WTC11 (cell line): ENCODE data around the gene CCDC50. TPM values are rescaled to one million over a fixed set of nuclear protein-coding genes. Genes with fewer than 3 reads are reported as not detected.

Experiments used
- ATAC-seq: fragments of 200-7000 bp; cut with Tn5 transposase; 2 replicates; pipeline ENCODE4 v1.10.0; 2021; ENCODE audit warnings: mild to moderate bottlenecking, moderate library complexity
- CTCF ChIA-PET: fragments of 300-600 bp; sonication (Branson Sonifier 250); formaldehyde crosslinking; loops from one replicate; lab custom pipeline; 2021; ENCODE audit warnings: antibody characterized with exemption; lab: Charles Lee
- POLR2A ChIA-PET: fragments of 350-600 bp; sonication (Branson Sonifier 250); formaldehyde crosslinking; loops from one replicate; lab custom pipeline; 2021; ENCODE audit warnings: antibody characterized with exemption; lab: Charles Lee
- DNase-seq: peaks from one replicate; pipeline ENCODE4 v3.0.0; 2021; ENCODE audit warnings: low spot score
- H3K27ac Mint-ChIP-seq: 2 replicates; pipeline ENCODE4 v1.8.0; 2021; ENCODE audit warnings: mixed read lengths
- H3K27me3 Mint-ChIP-seq: 2 replicates; pipeline ENCODE4 v1.8.0; 2021; ENCODE audit warnings: low read depth, mild to moderate bottlenecking, moderate library complexity, mixed read lengths
- H3K36me3 Mint-ChIP-seq: 2 replicates; pipeline ENCODE4 v1.8.0; 2021; ENCODE audit warnings: mixed read lengths
- H3K4me1 Mint-ChIP-seq: 2 replicates; pipeline ENCODE4 v1.8.0; 2022; ENCODE audit warnings: mixed read lengths
- H3K4me3 Mint-ChIP-seq: 2 replicates; pipeline ENCODE4 v1.8.0; 2021; ENCODE audit warnings: mild to moderate bottlenecking, moderate library complexity, mixed read lengths
- H3K9me3 Mint-ChIP-seq: 2 replicates; pipeline ENCODE4 v1.8.0; 2021; ENCODE audit warnings: mixed read lengths
- CREM ChIP-seq: sonication (generic); formaldehyde crosslinking; IDR thresholded peaks from 2 replicates; pipeline ENCODE4 v1.8.1; 2022; ENCODE audit warnings: mild to moderate bottlenecking, missing genetic modification reagents, moderate library complexity
- RELA ChIP-seq: sonication (generic); formaldehyde crosslinking; IDR thresholded peaks from 2 replicates; pipeline ENCODE4 v1.8.1; 2022; ENCODE audit warnings: missing genetic modification reagents, mild to moderate bottlenecking, borderline replicate concordance
- SOX15 ChIP-seq: fragments of 250-450 bp; sonication (Bioruptor Pico); IDR thresholded peaks from 2 replicates; pipeline ENCODE4 v1.9.0; 2021; ENCODE audit warnings: mild to moderate bottlenecking
- TCF7 ChIP-seq: sonication (generic); formaldehyde crosslinking; IDR thresholded peaks from 2 replicates; pipeline ENCODE4 v1.8.0; 2022; ENCODE audit warnings: mild to moderate bottlenecking, low read depth, missing genetic modification reagents, moderate library complexity
- ZBTB21 ChIP-seq: sonication (generic); formaldehyde crosslinking; IDR thresholded peaks from 2 replicates; pipeline ENCODE4 v1.8.1; 2023; ENCODE audit warnings: mild to moderate bottlenecking, missing genetic modification reagents, borderline replicate concordance
- total RNA-seq: library from RNA; stranded (reverse); gene quantifications from 3 replicates; pipeline ENCODE4 v1.2.3, GENCODE V29; 2021
- TF ChIP-seq, protein P1 (sequence below): sonication (generic); formaldehyde crosslinking; IDR thresholded peaks from 2 replicates; pipeline ENCODE4 v1.8.0; 2022; ENCODE audit warnings: mild to moderate bottlenecking, missing genetic modification reagents
- TF ChIP-seq, protein P2 (sequence below): sonication (generic); formaldehyde crosslinking; IDR thresholded peaks from 2 replicates; pipeline ENCODE4 v1.8.1; 2023; ENCODE audit warnings: mild to moderate bottlenecking, missing genetic modification reagents, moderate library complexity
- TF ChIP-seq, protein P3 (sequence below): fragments of 200-600 bp; IDR thresholded peaks from 2 replicates; pipeline ENCODE4 v1.8.0; 2022; ENCODE audit warnings: antibody characterized with exemption
- TF ChIP-seq, protein P4 (sequence below): sonication (generic); formaldehyde crosslinking; IDR thresholded peaks from 2 replicates; pipeline ENCODE4 v1.8.1; 2022; ENCODE audit warnings: missing genetic modification reagents, borderline replicate concordance
- TF ChIP-seq, protein P5 (sequence below): sonication (generic); formaldehyde crosslinking; conservative IDR thresholded peaks from 2 replicates; pipeline ENCODE4 v1.8.1; 2022; ENCODE audit warnings: mild to moderate bottlenecking, missing genetic modification reagents
- TF ChIP-seq, protein P6 (sequence below): sonication (generic); formaldehyde crosslinking; IDR thresholded peaks from 2 replicates; pipeline ENCODE4 v1.8.0; 2023; ENCODE audit warnings: missing genetic modification reagents, mild to moderate bottlenecking, borderline replicate concordance
- TF ChIP-seq, protein P7 (sequence below): sonication (generic); formaldehyde crosslinking; IDR thresholded peaks from 2 replicates; pipeline ENCODE4 v1.8.0; 2023; ENCODE audit warnings: mild to moderate bottlenecking, missing genetic modification reagents
- TF ChIP-seq, protein P8 (sequence below): fragments of 250-450 bp; sonication (Bioruptor Pico); IDR thresholded peaks from 2 replicates; pipeline ENCODE4 v1.9.0; 2021; ENCODE audit warnings: mild to moderate bottlenecking
- TF ChIP-seq, protein P9 (sequence below): sonication (generic); formaldehyde crosslinking; IDR thresholded peaks from 2 replicates; pipeline ENCODE4 v1.8.1; 2023; ENCODE audit warnings: mild to moderate bottlenecking, moderate library complexity, missing genetic modification reagents

The CCDC50 gene
- total RNA-seq, 1 experiment from 2014 or later, result 33.1 TPM

DNA sequence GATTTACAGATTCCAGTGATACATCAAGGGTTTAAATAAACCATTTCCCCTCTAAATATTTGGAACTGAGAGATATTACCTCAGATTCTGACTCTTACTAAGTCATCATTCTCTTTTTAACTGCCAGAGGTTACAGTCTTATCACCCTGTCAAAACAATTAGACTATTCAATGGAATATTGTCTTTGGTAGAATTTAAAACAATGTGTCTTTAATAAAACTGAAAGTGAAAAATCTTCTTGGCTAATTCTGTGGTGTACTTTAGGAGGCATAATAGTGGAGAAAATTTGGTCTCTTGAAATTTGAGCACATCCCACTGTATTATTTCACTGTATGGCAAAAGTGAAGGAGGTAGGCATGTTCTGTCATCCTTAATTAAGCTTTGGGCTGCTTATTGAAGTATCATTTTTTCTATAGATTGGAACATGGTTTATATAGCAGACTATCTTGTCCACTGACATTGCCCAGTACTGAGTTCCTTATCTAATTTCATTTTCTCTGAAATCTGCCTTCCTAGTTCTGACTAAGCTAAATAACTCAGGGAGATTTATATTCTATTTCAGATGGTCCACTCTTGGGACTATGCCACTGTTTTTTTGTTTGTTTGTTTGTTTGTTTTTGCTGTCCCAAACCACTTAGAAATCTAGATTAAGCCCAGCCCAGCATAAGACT is 49.1 kb downstream of the CCDC50 start:
- Mint-ChIP-seq H3K27me3 (no peaks in the 10 kb centered on the region), H3K27ac (peak overlapping the region; percentile 38; the same call in 1 of the 2 replicates), H3K36me3 (peaks cover 19% of the 10 kb centered on the region), H3K9me3 (peaks cover 3% of the 10 kb centered on the region; the same call in 1 of the 2 replicates), H3K4me1 (peaks cover 36% of the 10 kb centered on the region), H3K4me3 (no peak overlapping the region)
- ATAC-seq (no peak), DNase-seq (no peak)
- ChIA-PET POLR2A (no interaction called here), CTCF (no interaction called here)
- TF ChIP-seq RELA (no peak), ZBTB21 (CRISPR knock-in tag) (no peak), CREM (CRISPR knock-in tag) (no peak)

DNA sequence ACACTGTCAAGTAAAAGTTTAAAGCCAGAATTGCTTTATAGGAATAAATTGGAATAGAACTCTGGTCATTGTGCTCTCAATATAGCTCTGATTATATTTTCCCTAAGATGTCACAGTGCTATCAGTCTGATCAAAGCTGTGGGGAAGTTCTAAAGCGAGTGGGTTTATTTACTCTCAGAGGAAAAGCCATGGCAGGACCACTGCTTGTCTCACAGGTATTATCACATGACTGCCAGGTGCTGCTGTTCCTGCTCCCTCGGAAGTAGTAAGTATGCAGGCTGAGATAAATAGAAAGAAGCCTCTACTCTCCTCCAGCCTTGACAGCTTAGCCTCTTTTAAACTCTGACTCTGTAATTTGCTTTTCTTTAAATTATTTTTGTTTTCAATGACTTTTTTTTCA is 50.3 kb downstream of the CCDC50 start:
- Mint-ChIP-seq H3K27me3 (no peaks in the 10 kb centered on the region), H3K27ac (no peak overlapping the region), H3K4me1 (peaks cover 41% of the 10 kb centered on the region), H3K9me3 (peaks cover 3% of the 10 kb centered on the region; the same call in 1 of the 2 replicates), H3K4me3 (no peak overlapping the region), H3K36me3 (peaks cover 19% of the 10 kb centered on the region)
- TF ChIP-seq, protein P1, sequence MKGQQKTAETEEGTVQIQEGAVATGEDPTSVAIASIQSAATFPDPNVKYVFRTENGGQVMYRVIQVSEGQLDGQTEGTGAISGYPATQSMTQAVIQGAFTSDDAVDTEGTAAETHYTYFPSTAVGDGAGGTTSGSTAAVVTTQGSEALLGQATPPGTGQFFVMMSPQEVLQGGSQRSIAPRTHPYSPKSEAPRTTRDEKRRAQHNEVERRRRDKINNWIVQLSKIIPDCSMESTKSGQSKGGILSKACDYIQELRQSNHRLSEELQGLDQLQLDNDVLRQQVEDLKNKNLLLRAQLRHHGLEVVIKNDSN (CRISPR knock-in tag), result peak; percentile 24; the same call in 1 of the 2 replicates
- no peak for TF ChIP-seq SOX15 (CRISPR knock-in tag)
- TF ChIP-seq, protein P2, sequence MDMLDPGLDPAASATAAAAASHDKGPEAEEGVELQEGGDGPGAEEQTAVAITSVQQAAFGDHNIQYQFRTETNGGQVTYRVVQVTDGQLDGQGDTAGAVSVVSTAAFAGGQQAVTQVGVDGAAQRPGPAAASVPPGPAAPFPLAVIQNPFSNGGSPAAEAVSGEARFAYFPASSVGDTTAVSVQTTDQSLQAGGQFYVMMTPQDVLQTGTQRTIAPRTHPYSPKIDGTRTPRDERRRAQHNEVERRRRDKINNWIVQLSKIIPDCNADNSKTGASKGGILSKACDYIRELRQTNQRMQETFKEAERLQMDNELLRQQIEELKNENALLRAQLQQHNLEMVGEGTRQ (CRISPR knock-in tag), result peak; percentile 60; the same call in 1 of the 2 replicates
- ChIA-PET CTCF (interaction anchor here (1.4 kb wide), 1 partner anchor 135 kb away, joined by 3 read pairs; no protein-coding TSS in a partner anchor), POLR2A (interaction anchor here (0.7 kb wide), 1 partner anchor 308 kb away, joined by 4 read pairs; no protein-coding TSS in a partner anchor)
- ATAC-seq (no peak; the same call in 1 of the 2 replicates), DNase-seq (no peak)

DNA sequence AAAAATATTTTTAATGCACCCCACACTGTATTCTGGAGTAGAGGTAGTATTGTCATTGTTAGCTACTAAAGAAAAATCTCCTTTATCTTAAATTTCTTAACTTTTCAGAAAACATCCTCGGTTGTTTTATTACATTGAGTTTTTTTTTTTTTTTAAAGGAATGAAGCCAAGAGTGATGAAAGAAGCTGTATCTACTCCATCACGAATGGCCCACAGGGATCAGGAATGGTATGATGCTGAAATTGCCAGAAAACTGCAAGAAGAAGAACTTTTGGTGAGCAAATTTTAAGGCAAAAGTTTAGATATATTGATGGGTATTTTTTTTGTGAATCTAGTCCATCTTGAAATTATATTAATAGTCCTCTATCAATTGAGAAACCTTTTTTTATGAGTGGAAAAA is 50.8 kb downstream of the CCDC50 start:
- ATAC-seq (no peak), DNase-seq (no peak)
- ChIA-PET CTCF (interaction anchor here (1.4 kb wide), 1 partner anchor 136 kb away, joined by 3 read pairs; no protein-coding TSS in a partner anchor), POLR2A (interaction anchor here (0.7 to 0.9 kb wide), 2 partner anchors 25 to 307 kb away, joined by 3 to 4 read pairs; no protein-coding TSS in a partner anchor)
- no peak overlapping the region for H3K27ac Mint-ChIP-seq
- peaks cover 15% of the 10 kb centered on the region for H3K36me3 Mint-ChIP-seq
- H3K4me1 Mint-ChIP-seq, result peaks cover 41% of the 10 kb centered on the region
- no peak overlapping the region for H3K4me3 Mint-ChIP-seq
- H3K9me3 Mint-ChIP-seq, result peaks cover under 1% of the 10 kb centered on the region; the same call in 1 of the 2 replicates
- H3K27me3 Mint-ChIP-seq, result no peaks in the 10 kb centered on the region
- TF ChIP-seq, protein P3, sequence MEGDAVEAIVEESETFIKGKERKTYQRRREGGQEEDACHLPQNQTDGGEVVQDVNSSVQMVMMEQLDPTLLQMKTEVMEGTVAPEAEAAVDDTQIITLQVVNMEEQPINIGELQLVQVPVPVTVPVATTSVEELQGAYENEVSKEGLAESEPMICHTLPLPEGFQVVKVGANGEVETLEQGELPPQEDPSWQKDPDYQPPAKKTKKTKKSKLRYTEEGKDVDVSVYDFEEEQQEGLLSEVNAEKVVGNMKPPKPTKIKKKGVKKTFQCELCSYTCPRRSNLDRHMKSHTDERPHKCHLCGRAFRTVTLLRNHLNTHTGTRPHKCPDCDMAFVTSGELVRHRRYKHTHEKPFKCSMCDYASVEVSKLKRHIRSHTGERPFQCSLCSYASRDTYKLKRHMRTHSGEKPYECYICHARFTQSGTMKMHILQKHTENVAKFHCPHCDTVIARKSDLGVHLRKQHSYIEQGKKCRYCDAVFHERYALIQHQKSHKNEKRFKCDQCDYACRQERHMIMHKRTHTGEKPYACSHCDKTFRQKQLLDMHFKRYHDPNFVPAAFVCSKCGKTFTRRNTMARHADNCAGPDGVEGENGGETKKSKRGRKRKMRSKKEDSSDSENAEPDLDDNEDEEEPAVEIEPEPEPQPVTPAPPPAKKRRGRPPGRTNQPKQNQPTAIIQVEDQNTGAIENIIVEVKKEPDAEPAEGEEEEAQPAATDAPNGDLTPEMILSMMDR, result no peak
- TF ChIP-seq, protein P4, sequence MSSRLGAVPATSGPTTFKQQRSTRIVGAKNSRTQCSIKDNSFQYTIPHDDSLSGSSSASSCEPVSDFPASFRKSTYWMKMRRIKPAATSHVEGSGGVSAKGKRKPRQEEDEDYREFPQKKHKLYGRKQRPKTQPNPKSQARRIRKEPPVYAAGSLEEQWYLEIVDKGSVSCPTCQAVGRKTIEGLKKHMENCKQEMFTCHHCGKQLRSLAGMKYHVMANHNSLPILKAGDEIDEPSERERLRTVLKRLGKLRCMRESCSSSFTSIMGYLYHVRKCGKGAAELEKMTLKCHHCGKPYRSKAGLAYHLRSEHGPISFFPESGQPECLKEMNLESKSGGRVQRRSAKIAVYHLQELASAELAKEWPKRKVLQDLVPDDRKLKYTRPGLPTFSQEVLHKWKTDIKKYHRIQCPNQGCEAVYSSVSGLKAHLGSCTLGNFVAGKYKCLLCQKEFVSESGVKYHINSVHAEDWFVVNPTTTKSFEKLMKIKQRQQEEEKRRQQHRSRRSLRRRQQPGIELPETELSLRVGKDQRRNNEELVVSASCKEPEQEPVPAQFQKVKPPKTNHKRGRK, result no peak
- TF ChIP-seq, protein P5, sequence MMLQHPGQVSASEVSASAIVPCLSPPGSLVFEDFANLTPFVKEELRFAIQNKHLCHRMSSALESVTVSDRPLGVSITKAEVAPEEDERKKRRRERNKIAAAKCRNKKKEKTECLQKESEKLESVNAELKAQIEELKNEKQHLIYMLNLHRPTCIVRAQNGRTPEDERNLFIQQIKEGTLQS (CRISPR knock-in tag), result no peak
- TF ChIP-seq, protein P6, sequence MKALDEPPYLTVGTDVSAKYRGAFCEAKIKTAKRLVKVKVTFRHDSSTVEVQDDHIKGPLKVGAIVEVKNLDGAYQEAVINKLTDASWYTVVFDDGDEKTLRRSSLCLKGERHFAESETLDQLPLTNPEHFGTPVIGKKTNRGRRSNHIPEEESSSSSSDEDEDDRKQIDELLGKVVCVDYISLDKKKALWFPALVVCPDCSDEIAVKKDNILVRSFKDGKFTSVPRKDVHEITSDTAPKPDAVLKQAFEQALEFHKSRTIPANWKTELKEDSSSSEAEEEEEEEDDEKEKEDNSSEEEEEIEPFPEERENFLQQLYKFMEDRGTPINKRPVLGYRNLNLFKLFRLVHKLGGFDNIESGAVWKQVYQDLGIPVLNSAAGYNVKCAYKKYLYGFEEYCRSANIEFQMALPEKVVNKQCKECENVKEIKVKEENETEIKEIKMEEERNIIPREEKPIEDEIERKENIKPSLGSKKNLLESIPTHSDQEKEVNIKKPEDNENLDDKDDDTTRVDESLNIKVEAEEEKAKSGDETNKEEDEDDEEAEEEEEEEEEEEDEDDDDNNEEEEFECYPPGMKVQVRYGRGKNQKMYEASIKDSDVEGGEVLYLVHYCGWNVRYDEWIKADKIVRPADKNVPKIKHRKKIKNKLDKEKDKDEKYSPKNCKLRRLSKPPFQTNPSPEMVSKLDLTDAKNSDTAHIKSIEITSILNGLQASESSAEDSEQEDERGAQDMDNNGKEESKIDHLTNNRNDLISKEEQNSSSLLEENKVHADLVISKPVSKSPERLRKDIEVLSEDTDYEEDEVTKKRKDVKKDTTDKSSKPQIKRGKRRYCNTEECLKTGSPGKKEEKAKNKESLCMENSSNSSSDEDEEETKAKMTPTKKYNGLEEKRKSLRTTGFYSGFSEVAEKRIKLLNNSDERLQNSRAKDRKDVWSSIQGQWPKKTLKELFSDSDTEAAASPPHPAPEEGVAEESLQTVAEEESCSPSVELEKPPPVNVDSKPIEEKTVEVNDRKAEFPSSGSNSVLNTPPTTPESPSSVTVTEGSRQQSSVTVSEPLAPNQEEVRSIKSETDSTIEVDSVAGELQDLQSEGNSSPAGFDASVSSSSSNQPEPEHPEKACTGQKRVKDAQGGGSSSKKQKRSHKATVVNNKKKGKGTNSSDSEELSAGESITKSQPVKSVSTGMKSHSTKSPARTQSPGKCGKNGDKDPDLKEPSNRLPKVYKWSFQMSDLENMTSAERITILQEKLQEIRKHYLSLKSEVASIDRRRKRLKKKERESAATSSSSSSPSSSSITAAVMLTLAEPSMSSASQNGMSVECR (CRISPR knock-in tag), result no peak
- TF ChIP-seq, protein P7, sequence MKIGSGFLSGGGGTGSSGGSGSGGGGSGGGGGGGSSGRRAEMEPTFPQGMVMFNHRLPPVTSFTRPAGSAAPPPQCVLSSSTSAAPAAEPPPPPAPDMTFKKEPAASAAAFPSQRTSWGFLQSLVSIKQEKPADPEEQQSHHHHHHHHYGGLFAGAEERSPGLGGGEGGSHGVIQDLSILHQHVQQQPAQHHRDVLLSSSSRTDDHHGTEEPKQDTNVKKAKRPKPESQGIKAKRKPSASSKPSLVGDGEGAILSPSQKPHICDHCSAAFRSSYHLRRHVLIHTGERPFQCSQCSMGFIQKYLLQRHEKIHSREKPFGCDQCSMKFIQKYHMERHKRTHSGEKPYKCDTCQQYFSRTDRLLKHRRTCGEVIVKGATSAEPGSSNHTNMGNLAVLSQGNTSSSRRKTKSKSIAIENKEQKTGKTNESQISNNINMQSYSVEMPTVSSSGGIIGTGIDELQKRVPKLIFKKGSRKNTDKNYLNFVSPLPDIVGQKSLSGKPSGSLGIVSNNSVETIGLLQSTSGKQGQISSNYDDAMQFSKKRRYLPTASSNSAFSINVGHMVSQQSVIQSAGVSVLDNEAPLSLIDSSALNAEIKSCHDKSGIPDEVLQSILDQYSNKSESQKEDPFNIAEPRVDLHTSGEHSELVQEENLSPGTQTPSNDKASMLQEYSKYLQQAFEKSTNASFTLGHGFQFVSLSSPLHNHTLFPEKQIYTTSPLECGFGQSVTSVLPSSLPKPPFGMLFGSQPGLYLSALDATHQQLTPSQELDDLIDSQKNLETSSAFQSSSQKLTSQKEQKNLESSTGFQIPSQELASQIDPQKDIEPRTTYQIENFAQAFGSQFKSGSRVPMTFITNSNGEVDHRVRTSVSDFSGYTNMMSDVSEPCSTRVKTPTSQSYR (CRISPR knock-in tag), result no peak
- TF ChIP-seq, protein P8, sequence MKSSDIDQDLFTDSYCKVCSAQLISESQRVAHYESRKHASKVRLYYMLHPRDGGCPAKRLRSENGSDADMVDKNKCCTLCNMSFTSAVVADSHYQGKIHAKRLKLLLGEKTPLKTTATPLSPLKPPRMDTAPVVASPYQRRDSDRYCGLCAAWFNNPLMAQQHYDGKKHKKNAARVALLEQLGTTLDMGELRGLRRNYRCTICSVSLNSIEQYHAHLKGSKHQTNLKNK (CRISPR knock-in tag), result no peak
- TF ChIP-seq TCF7 (CRISPR knock-in tag), result no peak
- TF ChIP-seq, protein P9, sequence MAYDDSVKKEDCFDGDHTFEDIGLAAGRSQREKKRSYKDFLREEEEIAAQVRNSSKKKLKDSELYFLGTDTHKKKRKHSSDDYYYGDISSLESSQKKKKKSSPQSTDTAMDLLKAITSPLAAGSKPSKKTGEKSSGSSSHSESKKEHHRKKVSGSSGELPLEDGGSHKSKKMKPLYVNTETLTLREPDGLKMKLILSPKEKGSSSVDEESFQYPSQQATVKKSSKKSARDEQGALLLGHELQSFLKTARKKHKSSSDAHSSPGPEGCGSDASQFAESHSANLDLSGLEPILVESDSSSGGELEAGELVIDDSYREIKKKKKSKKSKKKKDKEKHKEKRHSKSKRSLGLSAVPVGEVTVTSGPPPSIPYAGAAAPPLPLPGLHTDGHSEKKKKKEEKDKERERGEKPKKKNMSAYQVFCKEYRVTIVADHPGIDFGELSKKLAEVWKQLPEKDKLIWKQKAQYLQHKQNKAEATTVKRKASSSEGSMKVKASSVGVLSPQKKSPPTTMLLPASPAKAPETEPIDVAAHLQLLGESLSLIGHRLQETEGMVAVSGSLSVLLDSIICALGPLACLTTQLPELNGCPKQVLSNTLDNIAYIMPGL, result no peak
